DMS153 (cell line): Measurements from ENCODE around the gene IL21.
"Not testable (repeated sequence)": the region's sequence is repeated elsewhere in the genome, so short reads cannot be mapped to it uniquely, and the experiment has no call there.

Source experiments
- DNase-seq: peaks from one replicate; lab custom pipeline; 2025; lab: John Stamatoyannopoulos, UW

The IL21 gene

DNA sequence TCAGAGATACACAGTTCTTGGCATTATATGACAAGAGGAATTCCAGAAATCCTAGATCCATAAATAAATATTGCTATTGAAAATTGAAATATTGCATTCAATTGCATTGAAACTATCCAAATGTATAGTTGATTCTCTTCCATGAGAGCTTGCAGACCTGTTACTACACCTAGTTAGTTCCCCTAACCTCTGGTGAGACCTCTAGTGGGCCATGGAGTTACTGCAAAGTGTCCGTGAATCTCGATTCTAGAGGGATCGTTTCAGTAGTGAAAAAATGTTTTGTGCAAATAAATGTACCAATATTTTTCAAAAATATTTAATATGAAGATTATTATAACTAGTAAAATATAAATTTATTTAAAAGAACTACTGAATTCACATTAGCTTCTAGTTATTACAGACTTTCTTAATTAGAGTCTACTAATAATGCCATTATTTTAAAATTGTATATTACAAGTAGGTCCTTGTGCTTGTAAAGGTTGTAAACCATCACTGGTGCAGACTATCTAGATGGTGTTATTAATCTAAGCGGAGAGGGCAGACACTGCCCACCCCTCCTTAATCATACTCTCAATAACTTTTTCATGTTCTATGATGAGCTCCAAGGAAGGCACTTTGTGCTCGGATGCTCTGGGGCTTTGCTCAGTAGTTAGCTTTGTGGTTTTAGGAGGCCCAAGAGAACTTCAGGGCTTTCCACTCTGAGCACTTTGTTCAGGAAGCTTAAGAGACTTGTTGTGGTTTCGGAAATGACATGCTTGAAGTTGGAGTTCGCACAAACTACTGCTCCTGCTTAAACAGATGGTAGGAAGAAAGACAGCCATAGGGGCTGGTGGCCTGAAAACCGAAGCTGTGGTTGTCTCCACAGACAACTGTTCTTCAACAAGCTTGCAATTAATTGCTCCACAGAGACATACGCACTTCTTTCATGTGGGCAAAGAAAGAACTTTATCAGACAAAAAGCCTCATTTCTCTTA lies 42.8 kb downstream of the IL21 start:
- DNase-seq, result no peak

GRCh38 chr4:122577189-122577553 lies 43.7 kb downstream of the IL21 start:
- no peak for DNase-seq

- peak; percentile 9 for DNase-seq
These were observed 44.3 kb downstream of the IL21 start for GRCh38 chr4:122576261-122577188.

DNA sequence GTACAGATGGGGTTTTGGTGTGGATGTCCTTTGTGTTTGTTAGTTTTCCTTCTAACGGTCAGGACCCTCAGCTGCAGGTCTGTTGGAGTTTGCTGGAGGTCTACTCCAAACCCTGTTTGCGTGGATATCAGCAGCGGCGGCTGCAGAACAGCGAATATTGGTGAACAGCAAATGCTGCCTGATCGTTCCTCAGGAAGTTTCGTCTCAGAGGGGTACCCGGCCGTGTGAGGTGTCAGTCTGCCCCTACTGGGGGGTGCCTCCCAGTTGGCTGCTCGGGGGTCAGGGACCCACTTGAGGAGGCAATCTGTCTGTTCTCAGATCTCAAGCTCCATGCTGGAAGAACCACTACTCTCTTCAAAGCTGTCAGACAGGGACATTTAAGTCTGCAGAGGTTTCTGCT lies 46.5 kb downstream of the IL21 start:
- DNase-seq, result not testable (repeated sequence)

- DNase-seq, result no peak
These were observed 58.4 kb downstream of the IL21 start for GRCh38 chr4:122562449-122562848.
